HepG2 (cell line): ENCODE measurements around the gene SIRT5. TPM values are rescaled to one million over a fixed set of nuclear protein-coding genes. Genes with fewer than 3 reads are reported as not detected.

Experiments used
- ATAC-seq: fragments of 200-7000 bp; cut with Tn5 transposase; 3 replicates; pipeline ENCODE4 v1.9.1; 2020; ENCODE audit warnings: mild to moderate bottlenecking, moderate library complexity
- BruUV-seq: library from RNA; stranded (reverse); fragments of 400-500 nt; replicated peaks from 2 replicates; lab custom pipeline; 2021; lab: Mats Ljungman, UMichigan
- CTCF ChIA-PET: fragments of 300-600 bp; formaldehyde crosslinking; extraction: SDS; loops from one replicate; lab custom pipeline; 2021; ENCODE audit warnings: low total read pairs, inconsistent platforms, low intra/inter-chr PET ratio; lab: Yijun Ruan, JAX
- POLR2A ChIA-PET: fragments of 350-600 bp; sonication (Branson Sonifier 250); formaldehyde crosslinking; loops from one replicate; lab custom pipeline; 2020; ENCODE audit warnings: antibody characterized with exemption, inconsistent platforms; lab: Yijun Ruan, JAX
- DNase-seq: peaks from one replicate; pipeline ENCODE4 v3.0.0-alpha.2; 2015; ENCODE audit warnings: low spot score
- FAIRE-seq: peaks from 3 replicates; lab custom pipeline; 2011; peaks lifted over from hg19 to GRCh38; lab: Jason Lieb, UNC
- H2AFZ ChIP-seq: one replicate; pipeline ENCODE4 v1.6.1; 2011; ENCODE audit warnings: low read length, inconsistent platforms
- H3K27ac ChIP-seq: fragments of 300-600 bp; 3 replicates; pipeline ENCODE4 v1.8.0; 2011; ENCODE audit warnings: mixed run types, mild to moderate bottlenecking, mixed read lengths, low read length, inconsistent platforms; ENCODE audit not compliant: insufficient read depth; ENCODE audit errors: extremely low read length
- H3K27me3 ChIP-seq, 2 experiments: fragments of 200-600 bp in 1 of 2; 2 replicates in 1 of 2; 3 replicates in 1 of 2; pipeline versions ENCODE4 v1.6.0 to v1.8.0; 2011; ENCODE audit warnings: low read length in 2 of 2, mild to moderate bottlenecking in 2 of 2, moderate library complexity in 2 of 2, inconsistent platforms in 1 of 2; ENCODE audit not compliant: insufficient read depth in 2 of 2, control insufficient read depth in 1 of 2
- H3K36me3 ChIP-seq, 2 experiments: fragments of 200-600 bp in 1 of 2; replicated peaks in 1 of 2; 2 replicates in 1 of 2; 3 replicates in 1 of 2; pipeline versions ENCODE4 v1.5.1 to v1.8.0; 2011; ENCODE audit warnings: low read length in 2 of 2, inconsistent platforms in 1 of 2; ENCODE audit not compliant: insufficient read depth in 2 of 2, control insufficient read depth in 1 of 2
- H3K4me1 ChIP-seq: 2 replicates; pipeline ENCODE4 v1.5.1; 2012; ENCODE audit warnings: low read length, inconsistent platforms; ENCODE audit not compliant: insufficient read depth
- H3K4me2 ChIP-seq: 2 replicates; pipeline ENCODE4 v1.6.0; 2011; ENCODE audit warnings: low read depth, low read length, inconsistent platforms
- H3K4me3 ChIP-seq, 3 experiments: fragments of 200-600 bp in 1 of 3; sonication (generic), shearing (Covaris generic) in 1 of 3; replicated peaks in 1 of 3; 2 replicates each; pipeline ENCODE4 v1.5.1; 2011 to 2016; ENCODE audit warnings: low read length in 3 of 3, inconsistent platforms in 2 of 3, low read depth in 2 of 3, mild to moderate bottlenecking in 2 of 3, control low read depth in 1 of 3, mixed read lengths in 1 of 3; ENCODE audit not compliant: insufficient read depth in 1 of 3
- H3K79me2 ChIP-seq: one replicate; pipeline ENCODE4 v1.6.1; 2011; ENCODE audit warnings: low read length, inconsistent platforms; ENCODE audit not compliant: insufficient read depth
- H3K9ac ChIP-seq: 2 replicates; pipeline ENCODE4 v1.6.0; 2011; ENCODE audit warnings: mild to moderate bottlenecking, low read depth, low read length, inconsistent platforms; ENCODE audit not compliant: insufficient read depth
- H3K9me3 ChIP-seq: 2 replicates; pipeline ENCODE4 v1.5.1; 2012; ENCODE audit warnings: mild to moderate bottlenecking, low read length
- H4K20me1 ChIP-seq: 2 replicates; pipeline ENCODE4 v1.6.0; 2011; ENCODE audit warnings: inconsistent platforms, mild to moderate bottlenecking, low read length, moderate library complexity; ENCODE audit not compliant: insufficient read depth
- CTCF ChIP-seq: sonication (generic); formaldehyde crosslinking; IDR thresholded peaks from 2 replicates; pipeline ENCODE4 v1.5.0; 2020; ENCODE audit warnings: mild to moderate bottlenecking, missing genetic modification reagents, moderate library complexity
- NFIC ChIP-seq: IDR thresholded peaks from 2 replicates; pipeline ENCODE4 v1.6.1; 2012; ENCODE audit warnings: mild to moderate bottlenecking, low read length, inconsistent platforms
- PPARG ChIP-seq: conservative IDR thresholded peaks from 2 replicates; pipeline ENCODE4 v1.6.1; 2016; ENCODE audit warnings: missing biosample characterization, missing genetic modification reagents
- PRPF4 ChIP-seq: fragments of 200-400 bp; formaldehyde crosslinking; IDR thresholded peaks from 2 replicates; pipeline ENCODE4 v1.6.1; 2016; ENCODE audit warnings: low read length, low read depth; ENCODE audit not compliant: poor library complexity, severe bottlenecking
- RAD21 ChIP-seq: fragments of 450-650 bp; formaldehyde crosslinking; IDR thresholded peaks from 2 replicates; pipeline ENCODE4 v1.5.0; 2020; ENCODE audit warnings: mild to moderate bottlenecking
- SMC3 ChIP-seq: IDR thresholded peaks from 2 replicates; pipeline ENCODE4 v1.6.1; 2011; ENCODE audit warnings: low read length, improper control_type of control experiment
- STAG1 ChIP-seq: sonication (generic); formaldehyde crosslinking; IDR thresholded peaks from 2 replicates; pipeline ENCODE4 v1.4.0; 2020; ENCODE audit warnings: missing genetic modification reagents
- ZNF251 ChIP-seq: sonication (generic); formaldehyde crosslinking; IDR thresholded peaks from 2 replicates; pipeline ENCODE4 v1.9.0; 2021; ENCODE audit warnings: mild to moderate bottlenecking, missing genetic modification reagents
- WGBS: methylation state at CpG from one replicate; pipeline ENCODE4 v1.1.6; 2017; ENCODE audit warnings: low lambda C conversion rate; 5-methylcytosine and 5-hydroxymethylcytosine counted together
- in situ Hi-C: cut with HindIII; loops from 2 replicates; pipeline ENCODE4 v1.10.0; 2017; ENCODE audit warnings: low pct_unique_long_range_greater_than_20kb; ENCODE audit not compliant: extremely low pct_ligation_motif_present
- intact Hi-C: fragments of 100-400 bp; cut with micrococcal nuclease; formaldehyde crosslinking; loops from one replicate; pipeline ENCODE4 v1.10.0; 2022; ENCODE audit not compliant: unreplicated experiment
- polyA plus RNA-seq, 8 experiments: library from polyadenylated mRNA; depleted of rRNA in 3 of 8; stranded (reverse) in 7 of 8; unstranded in 1 of 8; fragments of >200 nt; fragmentation: Illumina TruSeq in 4 of 8; extraction: Trizol in 4 of 8; gene quantifications; 2 replicates each; pipeline versions ENCODE4 v1.2.1 to v1.2.3, GENCODE V29; 2011 to 2016; ENCODE audit warnings: low read depth in 4 of 8, missing spikeins in 1 of 8, mixed read lengths in 1 of 8; ENCODE audit not compliant: insufficient read depth in 1 of 8
- total RNA-seq, 5 experiments: library from RNA; depleted of rRNA; stranded (reverse); fragments of >200 nt; fragmentation: Illumina TruSeq; extraction: Trizol; gene quantifications; 2 replicates each; pipeline ENCODE4 v1.2.3, GENCODE V29; 2016; ENCODE audit warnings: low read depth in 1 of 5

Gene SIRT5
- total and polyA plus RNA-seq, 2 of the 13 experiments (the other 11 are each of a cell fraction or from before 2014, with no cell fraction given) = 14.1 to 16.6 TPM

DNA sequence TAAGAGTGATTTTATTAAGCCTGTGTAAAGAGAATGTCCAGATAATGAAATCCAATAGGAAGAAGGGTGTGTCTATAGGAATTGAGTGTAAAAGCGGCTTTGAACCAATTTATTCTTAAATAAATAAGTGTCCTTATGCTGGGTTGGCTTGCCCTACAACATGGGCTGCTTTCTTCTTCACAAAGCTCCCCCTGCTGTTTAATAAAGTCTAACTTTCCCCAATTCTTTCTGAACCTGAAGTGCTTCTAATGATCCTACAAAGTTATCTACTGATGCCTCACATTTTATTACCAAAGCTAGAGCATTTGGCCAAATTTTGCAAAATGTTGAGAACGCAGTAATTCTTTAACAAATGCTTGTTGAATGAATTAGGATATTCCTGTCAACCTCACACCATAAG, 36.3 kb upstream of the SIRT5 start:
- CTCF ChIA-PET = interaction anchor here (1.3 to 2.7 kb wide), 2 partner anchors 201 to 205 kb away, joined by 4 to 37 read pairs; no protein-coding TSS in a partner anchor
- intact Hi-C loops = loop anchor here (1.0 kb wide), 1 partner anchor 202 kb away; no protein-coding TSS in a partner anchor
- TF ChIP-seq SMC3 (peak; percentile 83), ZNF251 (CRISPR knock-in tag) (no peak), PRPF4 (no peak), CTCF (peak; percentile 53), STAG1 (CRISPR knock-in tag) (peak; percentile 69), NFIC (0 out of 2 replicates have a peak, but pooled peaks have one; percentile 21), RAD21 (CRISPR knock-in tag) (peak; percentile 69), PPARG (CRISPR knock-in tag) (0 out of 2 replicates have a peak, but pooled peaks have one; percentile 28)
- POLR2A ChIA-PET = interaction anchor here (0.6 kb wide), 1 partner anchor 36 kb away, joined by 3 read pairs; the partner anchor contains the start of gene SIRT5
- FAIRE-seq (peak; percentile 15), DNase-seq (peak; percentile 55), ATAC-seq (peak; percentile 73)
- Histone ChIP-seq H3K27ac (no peak overlapping the region), H2AFZ (no peak overlapping the region), H3K36me3 (no peaks in the 10 kb centered on the region), H3K4me1 (no peaks in the 10 kb centered on the region), H3K9ac (no peak overlapping the region), H3K4me3 (no peak overlapping the region), H4K20me1 (no peaks in the 10 kb centered on the region), H3K4me2 (no peak overlapping the region), H3K27me3 (peaks cover 0 to 12% of the 10 kb centered on the region in 2 experiments), H3K9me3 (no peaks in the 10 kb centered on the region), H3K79me2 (no peaks in the 10 kb centered on the region)
- BruUV-seq = no TSS peak
- WGBS = 9% methylated on average over 2 of the region's 2 CpGs
- in situ Hi-C loops = loop anchor here (5.0 to 25.0 kb wide), 3 partner anchors 201 to 626 kb away; no protein-coding TSS in a partner anchor
